ENCODE data around the gene CLMP. TPM values are rescaled to one million over a fixed set of nuclear protein-coding genes. Genes with fewer than 3 reads are reported as not detected.

Gene CLMP
- total RNA-seq, 1 experiment from 2014 or later = 3.2 TPM

DNA sequence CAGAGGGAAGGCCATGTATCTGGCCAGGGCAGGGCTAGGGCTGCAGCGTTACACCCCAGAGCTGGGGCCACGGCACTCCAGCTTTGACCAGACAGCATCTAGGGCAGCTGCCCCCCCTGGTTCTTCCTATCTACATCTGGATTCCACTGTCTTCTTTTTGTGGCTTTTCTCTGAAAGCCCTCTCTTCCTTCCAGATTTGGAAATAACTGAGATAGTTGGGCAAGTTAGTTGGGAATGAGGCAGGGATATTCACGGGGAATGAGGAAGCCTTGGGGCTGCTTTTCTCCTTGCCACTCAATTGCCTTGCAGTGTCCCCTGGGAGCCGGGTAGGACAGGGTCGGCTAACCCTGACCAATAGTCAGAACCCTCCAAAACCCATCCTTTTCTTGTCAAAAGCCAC, 26.8 kb downstream of the CLMP start:
- Histone ChIP-seq H3K27me3 (ENCODE audit: insufficient read depth, low read length) (no peaks in the 10 kb centered on the region), H3K4me3 (replicated peaks in 1 of 2; ENCODE audit: low read depth in 1 of 2, low read length in 2 of 2) (no peak overlapping the region), H3K9me3 (ENCODE audit: control insufficient read depth in 1 of 2, insufficient read depth in 1 of 2, low read depth in 1 of 2, low read length in 2 of 2) (no peaks in the 10 kb centered on the region), H3K4me1 (ENCODE audit: control insufficient read depth in 1 of 2, insufficient read depth in 2 of 2, low read length in 2 of 2) (no peaks in the 10 kb centered on the region), H3K9ac (ENCODE audit: low read length) (no peak overlapping the region), H3K9me2 (ENCODE audit: insufficient read depth) (no peaks in the 10 kb centered on the region), H3K4me2 (ENCODE audit: low read length) (no peak overlapping the region), H2AFZ (ENCODE audit: low read depth, low read length, poor library complexity, severe bottlenecking) (no peak overlapping the region), H3K36me3 (ENCODE audit: control insufficient read depth in 1 of 2, insufficient read depth in 2 of 2, low read length in 2 of 2) (no peaks in the 10 kb centered on the region), H3K79me2 (ENCODE audit: insufficient read depth, low read length) (no peaks in the 10 kb centered on the region), H4K20me1 (ENCODE audit: insufficient read depth) (no peaks in the 10 kb centered on the region), H3K27ac (ENCODE audit: low read depth, low read length) (no peak overlapping the region)
- CTCF ChIA-PET = interaction anchor here (1.4 kb wide), 1 partner anchor 93 kb away, joined by 5 read pairs; no protein-coding TSS in a partner anchor
- RAD21 ChIA-PET (ENCODE audit: low non-redundant PET in 1 of 2, low total read pairs in 2 of 2, uncharacterized antibody in 2 of 2, unreplicated experiment in 2 of 2) = no interaction called here
- intact Hi-C loops (cut with micrococcal nuclease) = no loop called here
- ATAC-seq (no peak), DNase-seq (ENCODE audit: low read depth, low spot score) (no peak)
- TF ChIP-seq CEBPB (IDR thresholded peaks at IDR 0.05; ENCODE audit: low read depth) (no peak), SP1 (IDR thresholded peaks at IDR 0.05; ENCODE audit: low read depth) (no peak), EGR1 (IDR thresholded peaks at IDR 0.05; ENCODE audit: low read depth) (no peak), CBX3 (IDR thresholded peaks at IDR 0.05; ENCODE audit: low read depth) (no peak), ZFX (IDR thresholded peaks at IDR 0.05) (no peak), TCF7L2 (IDR thresholded peaks at IDR 0.05; ENCODE audit: borderline replicate concordance, extremely low read depth, insufficient read depth, insufficient read length) (no peak), SIN3A (IDR thresholded peaks at IDR 0.05; ENCODE audit: low read depth) (no peak), RAD21 (IDR thresholded peaks at IDR 0.05; ENCODE audit: low read depth) (no peak)
- TF ChIP-seq, protein P1, sequence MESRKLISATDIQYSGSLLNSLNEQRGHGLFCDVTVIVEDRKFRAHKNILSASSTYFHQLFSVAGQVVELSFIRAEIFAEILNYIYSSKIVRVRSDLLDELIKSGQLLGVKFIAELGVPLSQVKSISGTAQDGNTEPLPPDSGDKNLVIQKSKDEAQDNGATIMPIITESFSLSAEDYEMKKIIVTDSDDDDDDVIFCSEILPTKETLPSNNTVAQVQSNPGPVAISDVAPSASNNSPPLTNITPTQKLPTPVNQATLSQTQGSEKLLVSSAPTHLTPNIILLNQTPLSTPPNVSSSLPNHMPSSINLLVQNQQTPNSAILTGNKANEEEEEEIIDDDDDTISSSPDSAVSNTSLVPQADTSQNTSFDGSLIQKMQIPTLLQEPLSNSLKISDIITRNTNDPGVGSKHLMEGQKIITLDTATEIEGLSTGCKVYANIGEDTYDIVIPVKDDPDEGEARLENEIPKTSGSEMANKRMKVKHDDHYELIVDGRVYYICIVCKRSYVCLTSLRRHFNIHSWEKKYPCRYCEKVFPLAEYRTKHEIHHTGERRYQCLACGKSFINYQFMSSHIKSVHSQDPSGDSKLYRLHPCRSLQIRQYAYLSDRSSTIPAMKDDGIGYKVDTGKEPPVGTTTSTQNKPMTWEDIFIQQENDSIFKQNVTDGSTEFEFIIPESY (IDR thresholded peaks at IDR 0.05; ENCODE audit: extremely low read depth, insufficient replicate concordance, low read length) = no peak
- TF ChIP-seq, protein P2, sequence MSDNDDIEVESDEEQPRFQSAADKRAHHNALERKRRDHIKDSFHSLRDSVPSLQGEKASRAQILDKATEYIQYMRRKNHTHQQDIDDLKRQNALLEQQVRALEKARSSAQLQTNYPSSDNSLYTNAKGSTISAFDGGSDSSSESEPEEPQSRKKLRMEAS (IDR thresholded peaks at IDR 0.05) = no peak
- TF ChIP-seq, protein P3, sequence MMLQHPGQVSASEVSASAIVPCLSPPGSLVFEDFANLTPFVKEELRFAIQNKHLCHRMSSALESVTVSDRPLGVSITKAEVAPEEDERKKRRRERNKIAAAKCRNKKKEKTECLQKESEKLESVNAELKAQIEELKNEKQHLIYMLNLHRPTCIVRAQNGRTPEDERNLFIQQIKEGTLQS (IDR thresholded peaks at IDR 0.05) = no peak
- TF ChIP-seq, protein P4, sequence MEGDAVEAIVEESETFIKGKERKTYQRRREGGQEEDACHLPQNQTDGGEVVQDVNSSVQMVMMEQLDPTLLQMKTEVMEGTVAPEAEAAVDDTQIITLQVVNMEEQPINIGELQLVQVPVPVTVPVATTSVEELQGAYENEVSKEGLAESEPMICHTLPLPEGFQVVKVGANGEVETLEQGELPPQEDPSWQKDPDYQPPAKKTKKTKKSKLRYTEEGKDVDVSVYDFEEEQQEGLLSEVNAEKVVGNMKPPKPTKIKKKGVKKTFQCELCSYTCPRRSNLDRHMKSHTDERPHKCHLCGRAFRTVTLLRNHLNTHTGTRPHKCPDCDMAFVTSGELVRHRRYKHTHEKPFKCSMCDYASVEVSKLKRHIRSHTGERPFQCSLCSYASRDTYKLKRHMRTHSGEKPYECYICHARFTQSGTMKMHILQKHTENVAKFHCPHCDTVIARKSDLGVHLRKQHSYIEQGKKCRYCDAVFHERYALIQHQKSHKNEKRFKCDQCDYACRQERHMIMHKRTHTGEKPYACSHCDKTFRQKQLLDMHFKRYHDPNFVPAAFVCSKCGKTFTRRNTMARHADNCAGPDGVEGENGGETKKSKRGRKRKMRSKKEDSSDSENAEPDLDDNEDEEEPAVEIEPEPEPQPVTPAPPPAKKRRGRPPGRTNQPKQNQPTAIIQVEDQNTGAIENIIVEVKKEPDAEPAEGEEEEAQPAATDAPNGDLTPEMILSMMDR (IDR thresholded peaks at IDR 0.05 in 2 of 3, conservative IDR thresholded peaks at IDR 0.05 in 1 of 3; ENCODE audit: borderline replicate concordance in 1 of 3, insufficient read depth in 1 of 3, low read depth in 2 of 3, low read length in 2 of 3) = no peak
- BruUV-seq (replicated peaks) = no TSS peak
- POLR2A ChIA-PET = no interaction called here

All from HCT116 (cell line).